Measurements from ENCODE around the gene KRTAP23-1.

The KRTAP23-1 gene

DNA sequence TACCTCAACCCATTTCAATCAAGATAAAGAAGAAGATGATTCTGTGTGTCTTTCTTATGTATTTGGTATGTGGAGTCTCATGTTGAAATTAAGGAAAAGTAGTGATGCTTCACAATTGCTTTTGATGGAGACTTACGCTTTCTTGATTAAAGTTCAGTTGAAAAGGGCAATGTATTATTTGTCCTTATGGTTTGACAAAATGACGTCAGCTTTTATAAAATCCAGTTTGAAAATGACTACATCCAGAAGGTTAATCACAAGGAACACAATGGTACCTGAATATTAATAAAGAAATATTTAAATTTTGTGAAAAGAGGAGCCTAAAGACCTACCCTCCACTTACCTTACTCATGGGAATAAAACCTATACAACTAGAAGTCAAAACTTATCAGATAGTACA lies 32.7 kb downstream of the KRTAP23-1 start:
- Histone ChIP-seq H3K4me1 (ENCODE audit: control insufficient read depth, insufficient read depth, low read length) (no peaks in the 10 kb centered on the region), H3K27me3 (ENCODE audit: control insufficient read depth, insufficient read depth, low read length, poor library complexity, severe bottlenecking) (no peaks in the 10 kb centered on the region), H3K4me3 (ENCODE audit: insufficient read depth, low read depth, low read length) (no peak overlapping the region), H3K9me3 (ENCODE audit: control insufficient read depth, low read length) (no peaks in the 10 kb centered on the region), H3K27ac (ENCODE audit: insufficient read depth, low read depth, low read length, poor library complexity, severe bottlenecking) (no peak overlapping the region), H3K36me3 (ENCODE audit: control insufficient read depth, insufficient read depth, low read length) (no peaks in the 10 kb centered on the region)
- WGBS, 2 experiments, result 92% methylated on average over 2 of the region's 2 CpGs

DNA sequence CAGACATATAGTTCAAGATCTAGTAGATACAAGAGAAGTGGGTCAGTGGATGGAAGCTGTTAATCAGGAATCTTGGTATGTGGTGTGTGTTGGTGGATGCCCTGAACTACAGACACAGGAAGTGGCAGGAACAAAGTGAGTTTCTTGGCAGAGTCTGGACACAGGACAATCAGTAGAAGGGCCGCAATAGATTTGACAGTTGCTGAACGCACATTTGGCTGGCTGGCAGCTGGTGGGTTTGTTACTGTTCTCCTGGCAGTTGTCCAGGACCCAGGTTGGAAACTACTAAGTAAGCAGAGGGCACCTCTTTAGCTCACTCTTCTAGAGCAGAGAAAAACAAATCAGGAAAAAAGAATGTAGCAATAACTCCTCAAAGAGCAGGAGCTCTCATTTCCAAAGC lies 41.5 kb downstream of the KRTAP23-1 start:
- Histone ChIP-seq H3K27me3 (ENCODE audit: control insufficient read depth, insufficient read depth, low read length, poor library complexity, severe bottlenecking) (no peaks in the 10 kb centered on the region), H3K27ac (ENCODE audit: insufficient read depth, low read depth, low read length, poor library complexity, severe bottlenecking) (no peak overlapping the region), H3K9me3 (ENCODE audit: control insufficient read depth, low read length) (no peaks in the 10 kb centered on the region), H3K4me3 (ENCODE audit: insufficient read depth, low read depth, low read length) (no peak overlapping the region), H3K4me1 (ENCODE audit: control insufficient read depth, insufficient read depth, low read length) (no peaks in the 10 kb centered on the region), H3K36me3 (ENCODE audit: control insufficient read depth, insufficient read depth, low read length) (no peaks in the 10 kb centered on the region)
- 91 to 95% methylated on average over 2 of the region's 2 CpGs for WGBS, 2 experiments

DNA sequence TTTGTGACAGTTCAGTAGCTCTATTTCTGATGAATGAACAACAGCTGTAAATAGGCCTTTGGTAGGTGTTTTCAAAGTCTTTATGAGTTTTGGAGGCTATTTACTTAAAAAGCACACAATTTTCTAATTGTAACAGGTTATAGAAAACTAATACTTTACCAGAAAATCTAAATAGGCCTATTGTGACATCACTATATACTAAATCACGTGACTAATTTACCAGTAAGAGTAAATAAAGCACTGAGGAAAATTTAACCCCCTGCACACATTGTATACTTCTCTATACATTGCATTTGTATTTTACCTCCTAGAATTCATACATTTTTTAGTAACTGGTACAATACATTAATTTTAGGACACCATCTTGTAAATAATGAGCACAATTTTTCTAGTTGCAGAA lies 43.3 kb downstream of the KRTAP23-1 start:
- H3K36me3 ChIP-seq (ENCODE audit: control insufficient read depth, insufficient read depth, low read length), result no peaks in the 10 kb centered on the region
- H3K4me1 ChIP-seq (ENCODE audit: control insufficient read depth, insufficient read depth, low read length), result no peaks in the 10 kb centered on the region
- H3K27me3 ChIP-seq (ENCODE audit: control insufficient read depth, insufficient read depth, low read length, poor library complexity, severe bottlenecking), result no peaks in the 10 kb centered on the region
- no peak overlapping the region for H3K27ac ChIP-seq (ENCODE audit: insufficient read depth, low read depth, low read length, poor library complexity, severe bottlenecking)
- WGBS, 2 experiments, result 83 to 92% methylated on average over 1 of the region's 1 CpG
- no peak overlapping the region for H3K4me3 ChIP-seq (ENCODE audit: insufficient read depth, low read depth, low read length)
- no peaks in the 10 kb centered on the region for H3K9me3 ChIP-seq (ENCODE audit: control insufficient read depth, low read length)
